HG03103 (cell line): ENCODE measurements around the gene RNF144A.
A peak's percentile ranks its signal among the peaks of the same experiment; 100 is the strongest.

Source experiments
- ATAC-seq: cut with Tn5 transposase; IDR thresholded peaks from one replicate; pipeline ENCODE4 v1.9.1; 2021; ENCODE audit warnings: low read depth; ENCODE audit not compliant: unreplicated experiment

RNF144A gene

DNA sequence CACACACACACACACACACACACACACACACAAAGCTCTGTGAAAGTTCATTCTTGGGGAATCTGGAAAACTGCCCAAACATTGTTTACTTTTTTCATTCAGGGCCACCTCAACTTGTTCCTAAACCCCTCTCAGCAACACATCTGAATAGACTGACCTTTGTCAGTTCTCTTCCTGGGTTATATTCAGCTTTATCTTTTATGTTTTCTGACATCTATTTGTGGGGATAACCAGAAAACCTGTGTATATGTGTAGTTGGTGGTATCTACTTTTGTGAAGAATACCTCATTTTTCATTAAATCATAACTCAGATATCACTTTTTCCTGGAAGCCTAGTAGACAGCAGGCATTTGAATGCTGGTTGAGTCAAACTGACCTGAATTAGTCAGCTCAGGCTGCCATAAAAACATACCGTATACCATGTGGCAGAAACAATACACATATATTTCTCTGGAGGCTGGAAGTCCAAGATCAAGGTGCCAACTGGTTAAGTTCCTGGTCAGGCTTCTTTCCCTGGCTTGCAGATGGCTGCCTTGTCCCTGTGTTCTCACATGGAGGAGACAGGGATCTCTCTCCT, 11.0 kb upstream of the RNF144A start:
- no peak for ATAC-seq

- no peak for ATAC-seq
Observed at GRCh38 chr2:6908291-6908690, 8.9 kb upstream of the RNF144A start.

DNA sequence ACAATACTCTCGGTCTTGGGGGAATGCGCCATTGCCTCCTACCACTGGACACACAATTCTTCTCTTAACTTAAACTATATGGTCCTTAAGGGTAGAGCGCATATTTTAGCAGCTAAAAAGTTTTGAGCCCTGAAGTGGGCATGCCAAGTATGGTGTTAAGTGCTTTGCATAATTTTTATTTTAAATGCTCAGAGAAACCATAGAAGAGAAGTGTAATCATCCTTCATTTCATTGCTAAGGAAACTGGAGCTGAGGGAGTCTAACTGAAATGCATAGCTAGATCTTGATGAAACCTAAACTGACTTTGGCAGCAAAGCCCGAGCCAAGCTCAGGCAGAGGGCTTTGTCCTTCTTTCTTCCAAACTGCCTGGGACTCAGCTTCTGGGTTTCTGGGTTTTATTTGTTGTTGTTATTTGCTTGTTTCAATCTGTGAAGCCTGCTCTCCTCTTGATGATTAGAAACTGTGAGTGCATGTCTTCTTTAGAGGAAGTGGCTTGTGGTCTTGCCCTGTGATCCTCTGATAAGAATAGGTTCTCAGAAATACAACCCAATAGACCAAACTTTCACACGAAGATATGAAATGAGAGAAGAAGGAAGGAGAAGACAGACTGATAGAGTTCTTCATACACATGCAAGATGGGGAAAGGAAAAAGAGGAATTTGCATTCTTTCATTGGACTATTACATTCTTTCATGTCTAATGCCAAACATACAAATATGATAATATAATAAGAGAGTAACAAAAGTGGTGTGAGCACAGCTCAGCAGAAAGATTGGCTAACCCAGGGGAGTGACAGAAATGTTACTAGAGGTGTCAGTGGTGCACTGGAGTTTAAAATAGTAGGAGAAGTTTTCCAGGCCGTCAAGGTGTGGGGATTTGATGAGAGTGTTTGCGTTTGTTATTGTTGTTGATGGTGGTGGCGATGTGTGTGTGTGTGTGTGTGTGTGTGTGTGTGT, 7.5 kb upstream of the RNF144A start:
- ATAC-seq, result peak; percentile 98

DNA sequence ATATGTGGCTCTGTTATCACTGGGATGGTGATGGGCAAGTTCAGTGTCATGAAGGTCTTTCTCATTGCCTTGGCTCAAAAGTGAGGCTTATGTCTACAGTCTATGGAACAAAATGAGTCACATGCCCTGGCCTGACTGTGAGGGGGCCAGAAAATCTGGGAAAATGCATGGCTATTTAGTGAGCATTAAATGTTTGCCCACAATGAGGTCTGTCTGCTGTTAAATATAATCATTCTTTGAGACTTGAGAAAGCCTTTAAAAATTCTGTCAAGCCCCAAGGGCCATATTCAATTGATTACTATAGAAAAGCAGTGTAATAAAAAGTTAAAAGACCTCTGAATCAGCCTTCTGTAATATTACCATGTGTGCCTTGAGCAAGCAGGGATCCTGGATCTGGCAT, 5.5 kb upstream of the RNF144A start:
- ATAC-seq, result no peak

- ATAC-seq, result no peak
Observed at GRCh38 chr2:6913415-6914157, 3.6 kb upstream of the RNF144A start.

GRCh38 chr2:6914828-6915227, 2.4 kb upstream of the RNF144A start:
- no peak for ATAC-seq

DNA sequence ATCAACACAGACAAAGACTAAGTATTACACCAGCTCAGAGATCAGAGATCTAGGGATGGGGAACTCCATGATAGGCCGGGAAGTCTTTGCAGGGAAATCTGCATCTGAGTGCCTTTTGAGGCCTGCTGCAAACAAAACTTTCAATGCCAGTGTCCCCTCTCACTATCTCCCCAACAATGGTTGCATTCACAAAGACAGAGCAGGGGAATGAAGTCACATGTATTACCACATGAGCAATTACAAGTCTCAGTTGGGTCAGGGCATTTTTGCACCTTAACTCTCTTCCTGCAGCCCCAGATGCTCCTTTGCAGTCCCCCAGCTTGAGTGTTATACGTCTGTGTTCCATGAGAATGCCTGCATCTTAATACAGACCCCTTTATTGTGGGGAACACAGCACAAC, 1.8 kb upstream of the RNF144A start:
- ATAC-seq, result no peak

- no peak for ATAC-seq
Observed at GRCh38 chr2:6916224-6916623, 988 bp upstream of the RNF144A start.

DNA sequence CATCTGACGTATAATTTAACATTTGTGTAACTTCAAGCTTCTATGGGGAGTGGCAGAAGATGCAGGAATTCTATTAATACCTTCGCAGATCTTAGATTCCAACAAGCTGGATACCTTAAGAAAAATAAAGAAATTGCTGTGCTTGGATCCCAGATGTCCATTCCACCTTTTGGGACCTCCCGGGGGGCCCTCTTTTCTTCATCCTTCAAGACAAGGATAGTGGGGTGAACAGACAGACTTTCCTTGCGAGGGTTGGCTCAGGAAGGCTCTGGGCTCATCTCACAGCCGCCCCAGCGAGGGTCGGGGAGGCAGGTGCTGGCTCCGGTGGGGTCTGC, 509 bp upstream of the RNF144A start:
- no peak for ATAC-seq

DNA sequence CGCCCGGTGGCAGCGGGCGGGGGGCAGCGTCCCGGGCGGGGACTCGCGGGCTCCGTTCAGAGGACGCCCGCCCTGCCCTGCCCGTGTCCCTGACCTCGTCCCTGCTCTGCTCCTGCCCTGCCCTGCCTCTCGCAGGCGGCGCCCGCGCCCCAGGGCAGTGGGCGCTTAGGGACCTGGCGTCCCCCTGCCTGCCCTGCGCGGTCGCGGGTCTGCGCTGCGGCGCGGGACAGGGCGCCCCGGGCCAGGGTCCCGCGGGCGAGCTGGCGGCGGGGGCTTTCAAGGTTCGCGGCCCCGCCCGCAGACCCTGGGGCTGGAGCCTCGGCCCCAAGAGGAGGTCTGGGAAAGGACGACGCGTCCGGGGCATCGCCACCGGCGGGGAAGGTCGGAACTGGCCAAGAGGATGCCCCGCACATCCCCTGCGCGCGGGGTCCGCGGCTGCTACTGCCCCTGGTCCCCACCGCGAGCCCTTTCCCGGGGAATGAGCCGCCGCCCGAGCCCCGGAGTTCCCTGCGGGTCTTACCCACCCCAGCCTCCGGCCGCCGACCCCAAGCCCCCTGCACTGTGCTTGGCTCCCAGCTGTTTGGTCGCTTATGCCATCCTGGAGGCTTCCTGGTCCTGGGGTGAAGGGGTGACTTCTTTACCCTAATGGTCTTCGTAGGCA, 679 bp downstream of the RNF144A start:
- ATAC-seq, result peak; percentile 28

- ATAC-seq, result no peak
Observed at GRCh38 chr2:6919901-6920742, 2.9 kb downstream of the RNF144A start.

- no peak for ATAC-seq
Observed at GRCh38 chr2:6920743-6921064, 3.5 kb downstream of the RNF144A start.

GRCh38 chr2:6921321-6921922, 4.2 kb downstream of the RNF144A start:
- ATAC-seq, result no peak

GRCh38 chr2:6922201-6922656, 5.0 kb downstream of the RNF144A start:
- no peak for ATAC-seq

GRCh38 chr2:6923319-6923718, 6.1 kb downstream of the RNF144A start:
- ATAC-seq, result no peak

DNA sequence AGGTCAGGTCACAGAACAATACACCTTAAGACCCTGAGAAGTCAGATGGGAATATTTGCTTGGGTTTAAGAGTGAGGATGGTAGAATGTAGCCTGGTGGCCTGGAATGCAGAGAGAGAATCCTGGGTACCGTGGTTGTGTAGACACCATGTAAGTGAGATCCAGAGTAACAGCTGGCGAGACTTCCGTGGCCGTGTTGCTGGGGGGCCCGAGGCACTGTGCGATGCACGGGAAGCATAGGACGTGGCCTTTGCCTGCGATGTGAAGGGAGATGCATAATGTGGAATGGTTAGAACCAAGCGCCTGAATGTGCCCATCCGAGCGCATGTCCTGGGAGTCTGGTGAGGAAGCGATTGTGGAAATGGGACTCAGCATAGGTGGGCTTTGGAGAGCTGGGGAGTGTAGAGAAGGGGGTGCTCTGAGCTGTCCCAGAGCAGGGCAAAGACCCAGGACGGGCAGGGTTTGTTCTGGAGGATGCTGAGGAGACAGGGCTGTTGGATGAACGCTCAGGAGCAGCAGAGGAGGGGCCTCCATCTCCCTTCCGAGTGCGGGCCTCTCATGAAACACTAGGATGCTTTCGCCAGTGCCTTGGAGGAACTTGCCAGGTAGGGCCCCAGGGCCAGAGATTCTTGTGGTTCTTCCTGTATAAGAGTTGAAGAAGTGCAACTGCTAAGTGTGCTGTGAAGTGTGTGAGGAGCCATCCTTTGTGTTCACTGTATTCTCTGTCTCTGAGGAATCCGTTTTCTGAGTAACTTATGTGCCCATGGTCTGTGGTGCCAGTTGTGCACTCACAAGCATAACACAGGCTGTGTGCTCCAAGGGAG, 7.1 kb downstream of the RNF144A start:
- ATAC-seq, result no peak

DNA sequence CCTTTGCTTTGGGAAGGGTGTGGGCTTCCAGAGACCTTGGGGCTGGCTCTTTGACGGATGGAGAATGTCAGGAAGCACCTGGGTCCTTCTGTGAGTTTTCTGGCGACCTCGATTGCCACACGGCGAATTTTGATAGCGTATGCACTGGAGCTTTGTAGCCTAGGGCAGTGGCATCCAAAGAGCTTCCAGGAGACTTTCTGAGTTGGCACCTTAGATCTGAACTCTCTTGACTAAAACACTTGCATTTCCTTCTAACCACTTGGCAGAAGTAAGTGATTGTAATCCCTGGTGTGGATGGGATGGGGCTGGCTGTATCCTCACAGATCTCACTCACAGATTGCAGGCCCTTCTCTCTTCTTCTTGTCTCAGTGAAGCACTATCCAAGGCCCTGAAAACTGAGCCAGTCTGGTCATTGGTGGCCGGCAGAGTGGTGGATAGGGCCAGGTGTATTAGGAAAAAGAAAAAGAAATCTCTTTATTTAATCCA, 7.8 kb downstream of the RNF144A start:
- no peak for ATAC-seq

- ATAC-seq, result no peak
Observed at GRCh38 chr2:6926071-6926732, 9.0 kb downstream of the RNF144A start.
